Hepatocyte (in vitro differentiated cells): ENCODE measurements around the gene NXNL1. TPM values are rescaled to one million over a fixed set of nuclear protein-coding genes. Genes with fewer than 3 reads are reported as not detected.

Experiments
- DNase-seq: peaks from one replicate; pipeline ENCODE4 v3.0.0-alpha.2; 2016; ENCODE audit warnings: low spot score
- H2AFZ ChIP-seq: fragments of 200-600 bp; sonication (generic); 2 replicates; pipeline ENCODE4 v1.6.0; 2016; ENCODE audit warnings: antibody characterized with exemption, mild to moderate bottlenecking
- H3K27ac ChIP-seq: fragments of 200-600 bp; sonication (generic); 2 replicates; pipeline ENCODE4 v1.5.1; 2016; ENCODE audit warnings: mild to moderate bottlenecking
- H3K27me3 ChIP-seq: fragments of 200-600 bp; sonication (generic); 2 replicates; pipeline ENCODE4 v1.6.1; 2016
- H3K36me3 ChIP-seq: fragments of 200-600 bp; sonication (generic); replicated peaks from 2 replicates; pipeline ENCODE4 v1.5.1; 2016; ENCODE audit warnings: low read depth; ENCODE audit not compliant: insufficient read depth
- H3K4me1 ChIP-seq: fragments of 200-600 bp; sonication (generic); 2 replicates; pipeline ENCODE4 v1.5.1; 2016; ENCODE audit warnings: mild to moderate bottlenecking, moderate library complexity; ENCODE audit not compliant: insufficient read depth
- H3K4me2 ChIP-seq: fragments of 200-600 bp; sonication (generic); 2 replicates; pipeline ENCODE4 v1.6.0; 2016
- H3K4me3 ChIP-seq: fragments of 200-600 bp; sonication (generic); 2 replicates; pipeline ENCODE4 v1.5.1; 2016; ENCODE audit warnings: mild to moderate bottlenecking
- H3K79me2 ChIP-seq: fragments of 200-600 bp; sonication (generic); 2 replicates; pipeline ENCODE4 v1.6.0; 2017; ENCODE audit warnings: mild to moderate bottlenecking
- H3K9me2 ChIP-seq: fragments of 200-600 bp; sonication (generic); replicated peaks from 2 replicates; pipeline ENCODE4 v1.6.0; 2017; ENCODE audit warnings: mild to moderate bottlenecking; ENCODE audit not compliant: insufficient read depth
- H3K9me3 ChIP-seq: fragments of 200-600 bp; sonication (generic); 2 replicates; pipeline ENCODE4 v1.5.1; 2016; ENCODE audit warnings: low read depth, mild to moderate bottlenecking
- H4K20me1 ChIP-seq: fragments of 200-600 bp; sonication (generic); 2 replicates; pipeline ENCODE4 v1.6.0; 2016; ENCODE audit warnings: mild to moderate bottlenecking; ENCODE audit not compliant: insufficient read depth, poor library complexity, severe bottlenecking
- EZH2 ChIP-seq: fragments of 200-600 bp; sonication (generic); IDR thresholded peaks from 2 replicates; pipeline ENCODE4 v1.6.1; 2016; ENCODE audit warnings: antibody characterized with exemption, mild to moderate bottlenecking, borderline replicate concordance
- EZH2phosphoT487 ChIP-seq: fragments of 200-600 bp; sonication (generic); IDR thresholded peaks from one replicate; pipeline ENCODE4 v1.6.1; 2018; ENCODE audit warnings: antibody characterized with exemption, mild to moderate bottlenecking, low read depth, moderate library complexity; ENCODE audit not compliant: unreplicated experiment, severe bottlenecking
- WGBS: methylation state at CpG from one replicate; pipeline ENCODE4 v1.1.6; 2016; ENCODE audit warnings: low lambda C conversion rate; ENCODE audit errors: missing lambda C conversion rate; 5-methylcytosine and 5-hydroxymethylcytosine counted together
- polyA plus RNA-seq: library from polyadenylated mRNA; unstranded; fragments of >200 nt; fragmentation: Nextera tagmentation; extraction: Ambion mirVana; gene quantifications from 2 replicates; pipeline ENCODE4 v1.2.1, GENCODE V29; 2016
- total RNA-seq: library from RNA; depleted of rRNA; stranded (reverse); fragments of >200 nt; gene quantifications from 2 replicates; pipeline ENCODE4 v1.2.3, GENCODE V29; 2014
- TF ChIP-seq, protein P1 (sequence below): fragments of 200-600 bp; sonication (generic); IDR thresholded peaks from 2 replicates; pipeline ENCODE4 v1.5.1; 2016; ENCODE audit warnings: antibody characterized with exemption, mild to moderate bottlenecking; ENCODE audit not compliant: poor library complexity

NXNL1 gene
- total and polyA plus RNA-seq, 2 experiments from 2014 or later = not detected

DNA sequence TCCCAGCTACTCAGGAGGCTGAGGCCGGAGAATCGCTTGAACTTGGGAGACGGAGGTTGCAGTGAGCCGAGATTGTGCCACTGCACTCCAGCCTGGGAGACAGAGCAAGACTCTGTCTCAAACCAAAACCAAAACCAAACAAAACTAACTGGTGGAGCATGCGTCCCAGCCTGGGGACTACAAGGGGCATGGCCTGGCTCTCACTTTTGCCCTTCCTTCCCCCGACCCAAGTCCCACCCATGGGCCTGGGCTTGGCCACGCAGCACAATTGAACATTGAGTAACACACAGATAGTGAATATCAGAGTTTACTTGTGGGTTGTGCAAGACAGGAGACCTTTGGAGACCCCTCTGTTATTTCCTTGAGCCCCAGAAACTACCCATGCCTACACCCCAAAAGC, 25.5 kb downstream of the NXNL1 start:
- H3K9me2 ChIP-seq = no peaks in the 10 kb centered on the region
- no peaks in the 10 kb centered on the region for H3K4me1 ChIP-seq
- H3K4me2 ChIP-seq = no peak overlapping the region
- no peak overlapping the region for H2AFZ ChIP-seq
- no peaks in the 10 kb centered on the region for H3K79me2 ChIP-seq
- H3K27ac ChIP-seq = no peak overlapping the region
- H3K9me3 ChIP-seq = no peaks in the 10 kb centered on the region
- no peaks in the 10 kb centered on the region for H4K20me1 ChIP-seq
- H3K36me3 ChIP-seq = no peaks in the 10 kb centered on the region
- DNase-seq = no peak
- 84% methylated on average over 7 of the region's 7 CpGs for WGBS
- no peak overlapping the region for H3K4me3 ChIP-seq
- TF ChIP-seq EZH2phosphoT487 = no peak
- TF ChIP-seq, protein P1, sequence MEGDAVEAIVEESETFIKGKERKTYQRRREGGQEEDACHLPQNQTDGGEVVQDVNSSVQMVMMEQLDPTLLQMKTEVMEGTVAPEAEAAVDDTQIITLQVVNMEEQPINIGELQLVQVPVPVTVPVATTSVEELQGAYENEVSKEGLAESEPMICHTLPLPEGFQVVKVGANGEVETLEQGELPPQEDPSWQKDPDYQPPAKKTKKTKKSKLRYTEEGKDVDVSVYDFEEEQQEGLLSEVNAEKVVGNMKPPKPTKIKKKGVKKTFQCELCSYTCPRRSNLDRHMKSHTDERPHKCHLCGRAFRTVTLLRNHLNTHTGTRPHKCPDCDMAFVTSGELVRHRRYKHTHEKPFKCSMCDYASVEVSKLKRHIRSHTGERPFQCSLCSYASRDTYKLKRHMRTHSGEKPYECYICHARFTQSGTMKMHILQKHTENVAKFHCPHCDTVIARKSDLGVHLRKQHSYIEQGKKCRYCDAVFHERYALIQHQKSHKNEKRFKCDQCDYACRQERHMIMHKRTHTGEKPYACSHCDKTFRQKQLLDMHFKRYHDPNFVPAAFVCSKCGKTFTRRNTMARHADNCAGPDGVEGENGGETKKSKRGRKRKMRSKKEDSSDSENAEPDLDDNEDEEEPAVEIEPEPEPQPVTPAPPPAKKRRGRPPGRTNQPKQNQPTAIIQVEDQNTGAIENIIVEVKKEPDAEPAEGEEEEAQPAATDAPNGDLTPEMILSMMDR = no peak
- TF ChIP-seq EZH2 = no peak
- H3K27me3 ChIP-seq = no peaks in the 10 kb centered on the region

DNA sequence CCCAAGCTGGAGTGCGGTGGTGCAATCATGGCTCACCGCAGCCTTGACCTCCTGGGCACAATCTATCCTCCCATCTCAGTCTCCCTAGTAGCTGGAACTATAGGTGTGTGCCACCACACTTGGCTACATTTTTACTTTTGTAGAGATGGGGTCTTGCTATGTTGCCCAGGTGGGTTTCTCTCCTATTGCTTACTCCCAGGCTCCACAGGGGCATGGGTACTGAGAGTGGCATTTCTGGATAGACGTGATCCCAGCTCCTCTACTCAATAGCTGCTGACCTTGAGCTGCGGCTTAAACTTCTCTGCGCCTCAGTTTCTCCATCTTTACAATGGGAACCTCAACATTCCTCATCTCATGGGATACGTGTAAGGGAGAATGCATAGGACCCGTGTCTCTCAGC, 29.3 kb downstream of the NXNL1 start:
- Histone ChIP-seq H3K27me3 (no peaks in the 10 kb centered on the region), H3K9me3 (no peaks in the 10 kb centered on the region), H3K36me3 (no peaks in the 10 kb centered on the region), H3K4me3 (no peak overlapping the region), H3K4me2 (no peak overlapping the region), H2AFZ (no peak overlapping the region), H3K27ac (no peak overlapping the region), H3K4me1 (no peaks in the 10 kb centered on the region), H3K79me2 (no peaks in the 10 kb centered on the region), H4K20me1 (no peaks in the 10 kb centered on the region), H3K9me2 (no peaks in the 10 kb centered on the region)
- no peak for TF ChIP-seq EZH2phosphoT487
- WGBS = 95% methylated on average over 7 of the region's 7 CpGs
- DNase-seq = no peak

DNA sequence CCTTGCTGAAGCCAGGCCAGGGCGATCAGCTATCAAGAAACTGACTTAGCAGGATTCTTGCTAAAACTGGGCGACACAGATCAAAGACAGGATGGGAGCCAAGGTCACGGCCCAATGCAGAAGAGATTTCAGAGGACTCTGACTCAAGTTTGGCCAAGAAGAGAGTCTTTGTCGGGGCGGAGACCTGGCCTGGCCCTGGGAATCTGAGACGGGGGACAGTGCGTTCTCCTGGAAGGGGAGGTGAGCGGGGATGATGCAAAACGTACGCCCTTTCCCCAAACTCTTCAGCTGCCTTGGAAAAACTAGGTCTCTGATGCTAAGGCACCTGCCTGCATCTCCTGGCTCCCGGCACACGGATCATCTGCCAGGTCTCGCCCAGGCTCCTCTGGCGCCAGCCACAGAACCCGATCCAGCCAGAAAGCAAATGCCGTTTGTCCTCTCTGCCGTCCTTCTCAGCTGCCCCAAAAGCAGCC, 31.0 kb downstream of the NXNL1 start:
- Histone ChIP-seq H3K9me3 (no peaks in the 10 kb centered on the region), H3K36me3 (no peaks in the 10 kb centered on the region), H3K27me3 (no peaks in the 10 kb centered on the region), H4K20me1 (no peaks in the 10 kb centered on the region), H3K4me1 (no peaks in the 10 kb centered on the region), H3K27ac (no peak overlapping the region), H3K4me3 (no peak overlapping the region), H2AFZ (no peak overlapping the region), H3K9me2 (no peaks in the 10 kb centered on the region), H3K79me2 (no peaks in the 10 kb centered on the region), H3K4me2 (no peak overlapping the region)
- DNase-seq = no peak
- TF ChIP-seq, protein P1 = no peak
- TF ChIP-seq EZH2 (no peak), EZH2phosphoT487 (no peak)
- WGBS = 89% methylated on average over 17 of the region's 17 CpGs

GRCh38 chr19:17424743-17425365, 35.9 kb downstream of the NXNL1 start:
- peak; percentile 81 for DNase-seq
- H4K20me1 ChIP-seq = no peaks in the 10 kb centered on the region
- H3K4me1 ChIP-seq = no peaks in the 10 kb centered on the region
- no peak overlapping the region for H2AFZ ChIP-seq
- TF ChIP-seq EZH2 (no peak), EZH2phosphoT487 (no peak)
- TF ChIP-seq, protein P1 = peak; percentile 66
- H3K36me3 ChIP-seq = no peaks in the 10 kb centered on the region
- no peaks in the 10 kb centered on the region for H3K9me2 ChIP-seq
- H3K4me3 ChIP-seq = no peak overlapping the region
- 8% methylated on average over 16 of the region's 27 CpGs for WGBS
- H3K79me2 ChIP-seq = peaks cover 2% of the 10 kb centered on the region
- H3K9me3 ChIP-seq = no peaks in the 10 kb centered on the region
- no peak overlapping the region for H3K27ac ChIP-seq
- no peaks in the 10 kb centered on the region for H3K27me3 ChIP-seq
- H3K4me2 ChIP-seq = peak overlapping the region; percentile 71
